ENCODE data around the gene ANKRD34A.
A peak's percentile ranks its signal among the peaks of the same experiment; 100 is the strongest.

ANKRD34A gene

DNA sequence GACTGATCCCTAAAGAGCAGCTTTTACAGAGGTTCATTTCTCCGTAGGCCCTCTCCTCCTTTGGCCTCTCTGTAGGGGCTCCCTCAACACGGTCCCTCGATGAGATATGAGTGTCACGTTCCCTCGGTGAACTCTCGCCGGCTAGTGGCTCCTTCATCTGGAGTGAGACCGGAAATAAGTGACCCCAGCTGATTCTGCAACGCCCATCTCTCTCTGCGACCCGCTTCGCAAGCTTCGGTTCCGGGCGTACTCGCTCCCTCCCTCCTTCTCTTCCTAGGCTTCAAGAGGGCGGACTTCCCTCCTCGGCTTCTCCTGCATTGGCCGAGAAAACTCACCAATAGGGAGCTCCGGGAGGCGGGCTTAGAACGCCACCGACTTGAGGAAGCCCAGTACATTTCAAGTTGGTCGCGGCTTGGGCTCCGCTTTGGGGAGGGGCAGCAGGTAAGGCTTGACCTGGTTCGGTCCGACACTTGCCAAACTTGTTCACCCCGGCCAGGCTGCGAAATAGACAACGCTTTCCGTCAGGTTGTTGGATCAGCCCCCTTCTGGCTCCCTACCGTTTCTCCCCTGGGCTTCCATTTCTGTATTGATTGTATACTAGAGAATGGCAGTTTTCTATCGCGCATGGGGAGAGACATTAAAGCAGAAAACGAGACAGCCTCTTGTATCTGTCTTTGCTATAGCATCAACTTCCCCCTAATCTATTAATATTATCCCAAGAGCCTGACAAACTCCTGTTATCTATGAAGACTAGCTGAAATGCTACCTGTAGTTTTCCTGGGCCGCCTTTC is at the start of gene ANKRD34A, which contains the start of gene POLR3GL:
Gene ANKRD34A (minus strand): TSS at position 248 of the 791 bp plus-strand sequence. CDS start 2,816 bp downstream, outside the sequence.
Gene POLR3GL (plus strand): TSS at position 363 of the 791 bp plus-strand sequence. CDS start 10,176 bp downstream, outside the sequence.
- peak; percentile 94 for DNase-seq

- no peak for DNase-seq
Observed at GRCh38 chr1:146013559-146013922, 49.2 kb upstream of the ANKRD34A start.

DNA sequence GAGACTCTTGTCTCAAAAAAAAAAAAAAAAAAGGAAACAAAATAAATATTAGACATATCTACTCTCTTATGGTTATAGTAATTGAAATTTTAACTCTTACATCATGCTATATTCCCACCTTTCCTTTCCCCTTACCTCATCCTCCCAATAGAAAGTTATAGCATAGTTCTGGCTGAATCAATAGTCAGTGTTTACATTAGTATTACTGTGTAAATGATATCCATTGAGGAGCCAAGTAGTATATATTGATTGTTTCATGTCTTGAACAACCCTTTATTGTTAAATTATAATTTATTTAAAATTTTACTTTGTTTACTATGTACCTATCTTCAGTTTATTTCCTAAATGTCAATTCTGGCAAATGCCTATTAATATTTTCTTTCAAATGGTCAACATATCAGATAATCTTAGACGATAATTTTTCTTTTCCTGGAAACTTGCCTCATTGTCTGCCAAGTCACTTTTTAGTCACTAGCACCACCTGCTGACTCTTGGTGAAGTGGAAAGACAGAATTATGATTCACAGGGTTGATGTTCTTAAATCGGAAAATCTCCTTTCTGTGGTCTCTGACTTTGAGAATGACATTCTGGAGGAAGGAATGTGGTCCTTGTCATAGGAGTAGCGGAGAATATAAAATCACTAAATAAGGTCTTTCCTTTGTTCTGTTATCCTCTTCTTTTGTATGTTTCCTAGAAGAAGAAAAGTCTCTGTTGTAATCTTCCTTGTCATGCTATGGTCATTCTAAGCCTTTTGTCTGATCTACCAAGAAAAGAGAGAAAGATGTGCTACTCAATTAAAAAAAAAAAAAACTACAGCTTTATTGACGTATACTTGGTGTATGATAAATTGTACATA is 48.6 kb upstream of the ANKRD34A start:
- no peak for DNase-seq

DNA sequence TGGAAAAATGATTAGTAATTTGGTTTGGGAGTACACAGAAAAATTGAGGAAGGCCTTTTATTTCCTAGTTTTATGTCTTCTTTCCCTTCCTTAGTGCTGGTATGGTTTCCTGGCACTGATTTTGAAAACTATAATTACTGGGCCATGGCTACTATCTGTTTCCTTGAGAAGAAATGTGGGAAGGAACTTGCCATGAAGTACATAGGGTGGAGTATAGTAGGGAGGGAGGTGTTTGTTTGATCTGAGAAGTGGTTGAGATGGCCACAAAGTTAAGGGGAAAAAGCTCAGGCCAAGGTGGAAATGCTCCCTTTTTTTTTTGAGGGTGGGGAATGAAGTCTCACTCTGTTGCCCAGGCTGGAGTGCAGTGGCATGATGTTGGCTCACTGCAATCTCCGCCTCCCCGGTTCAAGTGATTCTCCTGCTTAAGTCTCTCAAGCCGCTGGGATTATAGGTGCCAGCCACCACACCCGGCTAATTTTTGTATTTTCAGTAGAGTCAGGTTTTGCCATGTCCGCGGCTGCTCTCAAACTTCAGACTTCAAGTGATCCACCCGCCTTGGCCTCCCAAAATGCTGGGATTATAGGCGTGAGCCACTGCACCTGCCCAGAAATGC is 45.9 kb upstream of the ANKRD34A start:
- DNase-seq, result no peak

GRCh38 chr1:146007489-146008133 is 43.2 kb upstream of the ANKRD34A start:
- no peak for DNase-seq

DNA sequence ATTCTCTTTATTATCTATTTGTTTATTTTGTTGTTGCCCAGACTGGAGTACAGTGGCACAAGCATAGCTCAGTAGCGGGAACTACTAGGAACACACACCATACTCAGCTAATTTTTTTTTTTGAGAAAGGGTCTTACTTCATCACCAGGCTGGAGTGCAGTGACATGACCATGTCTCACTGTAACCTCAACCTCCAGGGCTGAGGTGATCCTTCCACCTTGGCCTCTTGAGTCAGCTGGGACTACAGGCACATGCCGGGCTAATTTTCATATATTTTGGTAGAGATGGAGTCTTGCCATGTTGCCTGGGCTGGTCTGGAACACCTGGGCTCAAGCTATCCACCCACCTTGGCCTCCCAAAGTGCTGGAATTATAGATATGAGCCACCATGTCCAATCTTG is 37.3 kb upstream of the ANKRD34A start:
- no peak for DNase-seq

DNA sequence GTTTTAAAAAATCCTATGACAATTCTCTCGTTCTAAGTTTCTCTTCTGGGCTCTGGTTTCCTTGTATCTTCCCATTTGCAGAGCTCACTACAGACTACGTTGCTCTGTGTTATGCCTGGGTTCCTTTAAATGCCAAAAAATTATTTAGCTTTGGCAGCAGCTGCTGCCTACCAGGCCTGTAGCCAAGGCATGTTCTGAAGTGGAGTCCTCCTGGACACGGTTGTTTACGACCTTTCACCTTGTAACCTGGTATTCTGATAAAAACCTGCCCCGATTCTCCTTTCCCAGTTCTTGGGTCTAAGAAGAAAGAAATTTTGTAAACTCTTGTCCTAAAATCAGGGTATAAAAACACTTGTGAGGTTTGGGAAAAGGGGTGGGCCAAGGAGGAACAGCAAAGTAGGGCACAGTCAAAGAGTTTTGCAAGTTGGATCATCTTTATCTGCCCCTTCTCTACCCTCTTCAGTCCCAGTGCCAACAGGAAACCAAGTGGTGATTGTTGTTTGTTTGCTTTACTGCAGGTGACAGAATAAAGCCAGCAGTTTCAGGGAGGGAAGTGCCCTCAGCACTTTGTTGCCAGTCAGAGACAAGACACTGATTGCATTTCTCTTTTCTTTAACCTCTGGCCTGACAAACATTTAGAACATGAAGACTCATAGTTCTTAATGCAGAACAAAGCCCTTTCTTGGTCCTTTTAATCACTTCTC is 35.1 kb upstream of the ANKRD34A start:
- DNase-seq, result no peak

DNA sequence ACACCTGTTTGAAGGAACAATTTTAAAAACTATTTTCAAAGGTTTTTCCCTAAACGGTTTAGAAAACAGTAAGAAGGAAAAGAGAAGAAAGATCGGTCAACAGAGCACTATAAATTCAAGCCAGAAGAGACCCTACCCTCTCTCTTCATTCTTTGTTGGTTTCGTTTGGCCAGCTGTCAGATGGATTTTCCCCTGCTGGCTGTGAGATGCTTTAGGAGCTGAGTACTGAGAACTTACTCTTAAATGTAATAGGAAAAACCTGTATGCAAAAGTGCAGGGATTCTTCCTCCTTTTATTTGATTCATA is 33.3 kb upstream of the ANKRD34A start:
- DNase-seq, result no peak

GRCh38 chr1:145997016-145997717 is 32.8 kb upstream of the ANKRD34A start:
- DNase-seq, result peak; percentile 82

DNA sequence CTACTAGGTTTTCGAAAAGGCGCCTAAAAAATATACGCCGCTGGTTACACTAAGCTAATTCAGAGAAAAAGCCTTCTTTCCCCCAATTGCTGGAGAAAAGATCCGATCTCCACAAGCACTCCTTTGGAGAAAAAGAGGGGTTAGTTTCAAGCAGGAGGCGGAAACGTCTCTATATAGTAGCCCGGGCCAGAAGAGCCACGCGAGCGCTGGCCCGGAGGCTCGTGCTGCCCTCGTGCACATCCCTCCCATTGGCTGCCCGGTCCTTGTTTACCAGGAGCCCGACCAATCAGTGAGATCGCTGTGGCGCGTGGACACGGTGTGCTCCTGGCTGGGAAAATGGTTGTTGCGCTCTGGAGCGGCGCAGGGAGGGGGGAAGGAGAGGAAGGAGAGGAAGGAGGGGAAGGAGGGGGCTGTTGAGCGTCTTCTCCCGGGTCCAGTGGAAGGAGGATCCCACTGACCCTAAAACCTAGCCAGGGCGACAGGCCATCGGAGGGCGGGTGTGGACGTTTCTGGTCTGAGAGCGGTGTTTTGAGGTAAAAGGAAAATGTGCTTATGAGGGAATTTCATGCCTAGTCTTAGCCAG is 32.1 kb upstream of the ANKRD34A start, which contains the start of gene TXNIP:
Gene TXNIP (minus strand): TSS at position 147 of the 583 bp plus-strand sequence. CDS start 313 bp downstream, outside the sequence.
- peak; percentile 93 for DNase-seq

- DNase-seq, result peak; percentile 75
Observed at GRCh38 chr1:145995964-145996432, 31.6 kb upstream of the ANKRD34A start.

DNA sequence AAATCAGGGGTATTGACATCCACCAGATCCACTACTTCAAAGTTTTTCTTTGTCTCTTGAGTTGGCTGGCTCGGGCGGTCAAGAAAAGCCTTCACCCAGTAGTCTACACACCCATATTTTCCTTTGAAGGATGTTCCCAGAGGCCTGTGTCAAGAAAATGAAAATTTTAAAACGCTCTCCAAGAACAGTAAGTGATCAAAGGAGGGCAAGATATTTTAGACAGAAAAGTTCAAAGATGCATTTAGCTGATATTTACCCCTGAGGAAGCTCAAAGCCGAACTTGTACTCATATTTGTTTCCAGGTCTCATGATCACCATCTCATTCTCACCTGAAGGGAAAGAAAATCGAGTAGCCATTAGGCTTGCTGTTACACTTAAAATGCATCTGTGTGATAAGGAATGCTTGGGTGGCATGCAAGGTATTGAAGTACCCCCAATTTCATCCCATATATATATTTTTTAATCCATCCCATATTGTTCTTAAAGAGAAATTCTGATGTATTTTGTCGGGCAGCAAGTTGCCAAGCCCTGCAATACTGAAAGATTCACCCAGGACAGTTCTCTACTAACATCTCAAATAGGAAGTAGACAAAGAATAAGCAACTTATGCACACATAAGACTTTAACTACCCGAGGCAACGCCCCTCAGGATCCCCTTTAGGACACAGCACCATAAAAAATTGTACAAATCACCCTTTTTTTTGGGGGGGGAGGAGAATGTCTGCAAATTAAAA is 30.9 kb upstream of the ANKRD34A start:
- DNase-seq, result no peak

GRCh38 chr1:145994391-145995120 is 30.2 kb upstream of the ANKRD34A start:
- peak; percentile 74 for DNase-seq

- no peak for DNase-seq
Observed at GRCh38 chr1:145993618-145994390, 29.4 kb upstream of the ANKRD34A start.

DNA sequence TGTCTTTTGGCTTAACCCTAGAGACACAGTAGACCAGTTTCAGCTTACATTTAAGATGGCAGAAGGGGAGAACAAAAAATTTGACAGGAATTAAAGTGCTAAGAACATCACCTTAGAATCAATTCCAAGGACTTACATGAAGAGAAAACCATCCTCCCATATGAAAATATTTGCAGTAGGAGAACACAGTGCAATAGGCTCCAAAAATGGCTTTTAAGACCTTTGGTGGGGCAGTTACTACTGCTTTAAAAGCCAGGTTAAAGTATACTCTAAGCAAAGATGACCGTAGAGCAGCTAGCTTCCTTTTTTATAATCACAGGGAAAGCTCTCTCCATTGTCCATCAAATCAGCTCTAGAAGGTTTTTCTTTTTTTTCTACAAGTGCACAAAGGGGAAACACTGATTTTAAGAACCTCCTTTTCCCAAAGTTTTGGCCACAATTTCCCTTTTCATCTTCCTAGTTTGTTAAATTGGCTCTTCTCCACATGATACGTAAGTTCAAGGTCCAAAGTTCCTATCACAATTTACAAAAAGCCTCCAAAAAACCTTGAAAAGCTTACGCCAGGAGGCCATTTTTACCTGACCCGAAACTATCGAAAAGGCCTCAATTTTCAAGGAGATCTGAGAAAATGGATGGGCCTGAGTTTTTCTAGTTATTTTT is 28.7 kb upstream of the ANKRD34A start:
- no peak for DNase-seq

DNA sequence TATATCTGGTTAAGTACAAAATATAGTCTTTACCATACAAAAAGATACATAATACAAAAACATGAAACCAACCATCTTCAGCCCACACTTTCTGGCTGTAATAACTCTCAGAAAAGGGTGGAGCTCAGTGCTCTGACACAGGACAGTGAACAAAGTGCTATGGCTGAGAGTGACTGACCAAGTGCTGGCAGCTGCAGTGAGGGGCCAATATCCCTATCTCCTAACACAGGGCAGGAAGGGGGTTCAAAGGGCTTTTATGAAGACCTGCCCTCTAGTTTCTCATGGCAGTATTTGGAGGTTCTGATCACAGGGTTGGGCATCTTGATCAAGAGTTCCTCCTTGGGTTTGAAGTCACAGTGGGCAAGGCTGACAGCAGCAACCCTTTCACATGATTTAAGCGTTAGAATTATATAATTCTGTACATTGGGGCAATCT is 28.1 kb upstream of the ANKRD34A start:
- no peak for DNase-seq

- no peak for DNase-seq
Observed at GRCh38 chr1:145991735-145992412, 27.5 kb upstream of the ANKRD34A start.
